Limb (tissue), 2 donors: ENCODE data around the gene ACBD6.

ENCODE experiments used
- DNase-seq, 2 donors: peaks; one replicate each; pipeline ENCODE4 v3.0.0-alpha.2; 2016; ENCODE audit errors: extremely low spot score in 2 of 2

Gene ACBD6

GRCh38 chr1:180271272-180272255, 230.8 kb downstream of the ACBD6 start:
- DNase-seq = peak; percentile 21 to 50

DNA sequence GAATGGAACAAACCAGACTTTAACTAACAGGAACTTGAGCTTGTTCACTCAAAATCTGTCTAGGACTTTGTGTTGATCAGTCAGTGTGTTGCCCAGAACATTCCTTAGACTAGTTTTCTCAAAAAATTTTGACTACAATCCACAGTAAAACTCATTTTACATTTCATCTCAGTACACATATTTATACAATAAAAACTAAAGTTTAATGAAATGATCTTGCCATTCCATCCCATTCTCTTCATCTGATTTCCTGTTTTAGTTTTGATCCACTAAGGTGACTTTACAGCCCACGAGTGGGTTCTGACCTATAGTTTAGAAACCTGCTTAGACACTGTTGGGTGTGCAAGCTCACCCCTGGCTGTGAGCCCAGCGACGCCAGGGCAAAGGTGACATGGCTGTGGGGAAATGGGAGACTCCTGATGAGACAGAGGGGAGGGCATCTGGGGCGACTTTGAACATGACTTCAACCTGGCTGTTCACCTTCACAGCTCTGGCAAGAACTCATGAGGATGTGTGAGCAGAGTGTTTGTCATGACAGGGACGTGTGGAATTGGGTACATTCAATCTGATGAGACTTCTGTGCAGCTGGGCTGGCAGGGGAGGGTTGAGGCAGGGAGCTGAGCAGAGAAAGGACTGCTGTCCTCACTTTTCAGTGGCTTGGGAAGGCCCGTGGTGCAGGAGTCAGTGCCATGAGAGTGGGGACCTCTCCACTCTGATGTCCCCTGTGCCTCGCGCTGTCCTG, 231.7 kb downstream of the ACBD6 start:
- DNase-seq = no peak

DNA sequence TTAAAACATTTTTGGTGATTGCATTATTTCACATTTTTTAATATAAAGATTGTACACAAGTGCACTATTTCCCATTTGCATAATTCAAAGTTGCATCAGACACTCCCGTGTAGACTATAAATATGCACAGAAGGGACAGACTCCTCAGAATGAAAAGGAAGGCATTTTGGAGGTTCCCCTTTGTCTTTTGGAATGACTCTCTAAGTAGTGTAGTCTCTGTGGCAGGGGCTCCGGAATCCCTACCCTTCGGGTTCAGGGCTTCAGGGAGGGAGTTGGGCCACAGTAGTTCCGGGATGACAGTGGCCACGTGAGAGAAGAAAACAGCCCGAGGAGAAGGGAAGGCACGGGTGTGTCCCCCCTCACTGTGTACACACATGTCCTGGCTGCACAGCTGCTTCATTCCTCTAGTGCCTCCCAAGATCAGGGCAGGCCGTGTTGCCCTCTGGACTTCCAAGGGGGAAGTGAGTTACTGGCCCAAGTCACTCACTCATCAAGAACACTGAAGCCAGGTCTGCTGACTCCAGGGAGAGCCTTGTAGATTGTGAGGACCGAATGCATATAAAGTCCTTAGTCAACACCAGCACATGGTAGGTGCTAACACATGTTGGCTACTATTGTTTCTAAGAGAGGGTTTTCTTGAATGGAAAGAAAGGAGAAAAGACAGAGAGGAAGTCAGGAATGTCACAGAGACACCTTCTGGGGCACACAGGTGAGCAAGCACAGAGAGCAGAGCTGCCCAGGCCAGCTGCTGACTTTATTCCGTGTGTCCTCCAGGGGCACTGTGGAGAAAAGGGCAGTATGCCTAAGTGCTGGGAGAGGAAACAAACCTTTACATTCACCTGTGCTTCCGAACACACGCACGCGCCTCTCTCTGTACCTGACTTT, 232.5 kb downstream of the ACBD6 start:
- DNase-seq = no peak

DNA sequence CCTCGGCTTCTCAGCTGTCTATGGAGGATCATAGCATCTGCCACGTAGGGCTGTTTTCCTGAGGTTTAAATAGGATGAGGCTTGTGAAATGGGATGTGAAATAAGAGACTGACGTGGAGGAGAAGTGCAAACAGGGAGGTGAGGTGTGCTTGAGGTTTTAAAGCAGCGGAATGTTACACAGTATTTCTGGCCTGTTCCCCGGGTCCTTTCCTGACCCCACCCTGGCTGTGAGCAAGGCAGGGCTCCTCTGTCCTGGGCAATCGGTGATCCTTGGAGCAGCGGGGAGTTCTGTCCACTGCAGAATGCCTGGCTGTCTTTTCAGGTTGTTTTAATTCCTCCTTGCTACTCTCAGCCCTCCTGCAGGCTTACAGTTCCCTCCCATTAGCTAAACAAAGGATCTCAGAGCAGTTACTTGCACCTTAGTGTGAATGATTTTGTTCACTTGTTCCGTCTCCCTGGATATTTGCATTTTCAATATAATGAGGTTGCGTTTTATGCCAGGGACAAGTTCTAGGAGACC, 233.8 kb downstream of the ACBD6 start:
- DNase-seq = no peak

DNA sequence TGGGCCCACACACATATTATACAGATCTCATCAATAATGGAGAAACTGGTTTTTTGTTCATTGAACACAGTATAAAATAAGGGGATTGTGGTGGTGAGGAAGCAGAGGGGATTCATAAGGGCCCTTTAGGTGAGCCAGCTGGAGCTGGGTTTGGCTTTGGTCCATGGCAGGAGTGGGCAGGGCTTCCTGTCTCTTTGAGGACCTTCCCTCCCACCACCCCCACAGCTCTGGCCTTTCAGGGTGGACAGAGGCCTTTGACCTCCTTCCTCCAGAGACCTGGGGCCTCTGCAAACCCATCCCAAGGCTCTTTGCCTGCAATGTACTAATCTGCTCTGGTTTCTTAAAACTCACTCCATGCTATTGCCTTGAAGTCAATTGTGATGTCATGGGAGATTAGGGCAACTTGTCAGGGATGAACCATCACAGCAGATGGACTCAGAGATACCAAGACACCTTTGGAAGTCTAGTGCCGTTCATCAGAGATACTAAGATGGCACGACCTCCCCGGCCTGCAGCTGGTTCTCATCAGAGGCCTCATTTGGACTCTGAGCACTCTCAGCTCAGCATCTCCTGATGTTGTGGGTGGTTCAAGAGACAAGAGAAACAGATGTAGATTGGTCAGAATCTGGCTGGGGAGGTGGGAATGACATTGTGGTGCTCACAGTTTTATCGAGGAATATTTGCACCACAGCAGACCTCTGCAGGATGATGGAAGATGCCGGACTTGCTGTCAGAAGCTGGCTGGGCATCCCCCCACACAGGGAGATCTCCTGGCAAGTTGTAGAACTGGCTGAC, 234.4 kb downstream of the ACBD6 start:
- peak in 1 of 2 donors; percentile 27 for DNase-seq

DNA sequence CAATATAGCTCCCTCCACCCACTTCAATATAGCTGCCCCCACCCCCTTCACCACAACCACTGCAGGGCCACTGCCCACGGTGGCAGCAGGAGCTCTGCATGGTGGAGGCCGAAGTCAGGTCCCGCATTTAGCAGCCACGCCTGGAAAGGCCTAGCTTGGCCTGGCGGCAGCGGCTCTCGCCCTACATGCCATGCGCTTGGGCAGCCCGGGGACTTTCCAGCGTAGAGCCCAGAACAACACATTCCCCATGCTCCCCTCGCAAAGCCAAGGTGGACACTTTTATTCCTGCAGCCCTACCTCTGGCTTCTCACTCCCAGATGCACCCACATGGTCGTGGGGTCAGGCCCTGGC, 235.2 kb downstream of the ACBD6 start:
- peak in 1 of 2 donors; percentile 16 for DNase-seq

- peak in 1 of 2 donors; percentile 24 for DNase-seq
Observed at GRCh38 chr1:180266275-180267210, 235.8 kb downstream of the ACBD6 start.

- DNase-seq = no peak
Observed at GRCh38 chr1:180265871-180266270, 236.5 kb downstream of the ACBD6 start.

GRCh38 chr1:180265201-180265600, 237.2 kb downstream of the ACBD6 start:
- DNase-seq = peak in 1 of 2 donors; percentile 9

GRCh38 chr1:180264595-180264994, 237.8 kb downstream of the ACBD6 start:
- DNase-seq = peak in 1 of 2 donors; percentile 7

GRCh38 chr1:180262628-180263488, 239.5 kb downstream of the ACBD6 start:
- no peak for DNase-seq

DNA sequence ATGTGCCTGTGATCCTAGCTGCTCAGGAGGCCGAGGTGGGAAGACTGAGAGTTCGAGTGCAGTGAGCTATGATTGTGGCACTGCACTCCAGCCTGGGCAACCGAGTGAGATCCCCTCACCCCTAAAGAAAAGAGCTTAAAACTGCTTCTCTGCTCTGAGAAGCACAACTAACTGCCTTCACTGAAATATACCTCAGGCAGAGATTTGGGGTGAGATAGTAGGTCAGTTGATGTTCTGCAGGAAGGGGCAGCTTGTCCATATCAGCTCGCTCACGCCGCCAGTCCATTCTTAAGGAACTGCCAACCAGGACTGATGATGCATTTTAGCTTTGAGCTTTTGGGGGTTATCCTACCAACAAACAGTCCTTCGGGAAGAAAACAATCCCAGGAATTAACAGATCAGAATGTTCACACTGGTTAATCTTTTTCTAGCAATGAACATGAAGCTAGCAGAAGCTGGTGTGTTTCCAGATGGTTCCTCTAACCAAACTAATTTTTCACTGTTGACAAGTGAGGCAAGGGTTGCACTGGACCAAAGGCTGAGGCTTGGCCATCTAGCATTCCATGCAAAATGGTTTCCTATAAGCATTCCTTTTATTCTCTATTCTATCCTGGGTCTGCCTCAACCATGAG, 240.7 kb downstream of the ACBD6 start:
- no peak for DNase-seq

DNA sequence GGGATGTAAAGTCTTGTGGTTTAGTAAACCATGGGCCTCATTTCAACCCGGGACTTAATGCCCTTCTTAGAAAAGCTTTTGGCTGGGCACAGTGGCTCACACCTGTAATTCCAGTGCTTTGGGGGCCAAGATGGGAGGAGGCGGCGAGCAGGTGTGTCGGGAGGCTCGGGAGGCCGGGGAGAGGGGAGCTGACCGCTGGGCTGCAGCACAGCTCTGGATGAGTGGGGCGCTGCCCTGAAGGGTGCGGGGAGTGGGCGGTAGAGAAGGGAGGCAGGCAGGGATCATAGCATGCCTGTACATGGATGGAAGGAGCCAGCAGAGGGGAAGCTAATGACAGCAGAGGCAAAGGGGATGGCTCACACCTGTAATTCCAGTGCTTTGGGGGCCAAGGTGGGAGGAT, 241.3 kb downstream of the ACBD6 start:
- no peak for DNase-seq

DNA sequence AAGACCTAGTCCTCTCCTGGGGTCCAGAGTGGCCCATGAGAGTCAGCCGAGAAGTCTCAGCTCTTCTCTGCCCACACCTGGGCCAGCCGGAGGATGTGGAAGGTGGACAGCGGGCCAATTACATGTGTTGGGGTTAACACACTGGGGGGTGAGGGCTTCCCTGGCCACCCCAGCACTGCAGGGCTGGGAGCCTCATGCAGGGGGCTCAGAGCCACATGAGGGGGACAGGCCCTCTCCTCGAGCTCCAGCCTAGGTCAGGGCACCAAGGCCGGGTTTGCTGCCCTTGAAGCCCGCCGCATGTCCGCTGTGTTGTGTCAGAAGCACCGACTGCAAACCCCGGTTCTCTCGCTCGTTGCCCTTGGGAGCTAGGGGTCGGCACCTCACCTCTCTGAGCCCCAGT, 241.8 kb downstream of the ACBD6 start:
- no peak for DNase-seq

- no peak for DNase-seq
Observed at GRCh38 chr1:180259431-180260338, 242.7 kb downstream of the ACBD6 start.

DNA sequence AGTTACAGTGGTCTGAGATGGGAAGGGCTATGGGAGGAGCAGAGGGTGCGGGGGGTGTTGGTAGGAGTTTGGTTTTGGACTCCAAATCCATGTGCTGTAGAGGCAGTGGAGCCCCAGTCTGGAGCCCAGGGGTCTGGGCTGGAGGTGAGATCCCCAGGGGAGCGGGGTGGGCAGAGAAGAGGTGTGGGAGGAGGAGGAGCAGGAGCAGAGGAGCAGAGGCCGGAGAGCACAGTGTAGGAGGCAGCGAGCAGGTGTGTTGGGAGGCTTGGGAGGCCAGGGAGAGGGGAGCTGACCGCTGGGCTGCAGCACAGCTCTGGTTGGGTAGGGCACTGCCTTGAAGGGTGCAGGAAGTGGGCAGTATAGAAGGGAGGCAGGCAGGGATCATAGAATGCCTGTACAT, 243.4 kb downstream of the ACBD6 start:
- DNase-seq = no peak

DNA sequence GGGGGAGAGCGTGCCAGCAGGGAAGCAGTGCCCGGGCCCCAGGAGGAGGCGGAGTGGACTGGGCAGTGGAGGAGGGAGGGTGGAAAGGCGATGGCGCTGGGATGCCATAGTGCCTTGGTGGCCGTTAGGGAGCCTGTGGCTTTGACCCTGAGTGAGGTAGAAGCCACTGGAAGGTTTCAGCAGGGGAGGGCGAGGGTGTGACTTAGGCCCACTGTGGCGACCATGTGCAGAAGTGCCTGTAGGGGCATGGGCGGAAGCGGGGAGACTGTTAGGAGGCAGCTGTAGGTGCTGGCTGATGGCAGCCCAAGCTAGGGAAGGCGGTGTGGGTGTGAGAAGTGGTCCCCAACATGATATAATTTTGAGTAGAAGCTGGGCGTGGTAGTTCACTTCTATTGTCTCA, 244.1 kb downstream of the ACBD6 start:
- DNase-seq = no peak
